AG04449 (cell line): ENCODE data around the gene MYO1E.
"Not testable (repeated sequence)": the region's sequence is repeated elsewhere in the genome, so short reads cannot be mapped to it uniquely, and the experiment has no call there.

Source experiments
- CTCF ChIA-PET: fragments of 350-600 bp; formaldehyde crosslinking; extraction: SDS; loops from one replicate; lab custom pipeline; 2021; ENCODE audit warnings: antibody characterized with exemption; lab: Yijun Ruan, JAX
- POLR2A ChIA-PET: fragments of 400-600, 350-600 bp; formaldehyde crosslinking; extraction: SDS; loops from one replicate; lab custom pipeline; 2020; ENCODE audit warnings: antibody characterized with exemption, inconsistent platforms; lab: Yijun Ruan, JAX
- DNase-seq: peaks from one replicate; pipeline ENCODE4 v3.0.0-alpha.2; 2010; ENCODE audit warnings: low read depth, low spot score
- H3K4me3 ChIP-seq: 2 replicates; pipeline ENCODE4 v1.5.1; 2011; ENCODE audit warnings: low read depth, mild to moderate bottlenecking, control low read depth, low read length
- CTCF ChIP-seq: IDR thresholded peaks from one replicate; pipeline ENCODE4 v1.5.1; 2011; ENCODE audit warnings: mild to moderate bottlenecking, moderate library complexity, low read length, control low read depth, inconsistent platforms; ENCODE audit not compliant: insufficient read depth; ENCODE audit errors: missing control alignments

The MYO1E gene

GRCh38 chr15:59137566-59137965, 235.1 kb downstream of the MYO1E start:
- TF ChIP-seq CTCF: no peak
- no peak overlapping the region for H3K4me3 ChIP-seq
- CTCF ChIA-PET: interaction anchor here (1.2 to 2.3 kb wide), 4 partner anchors 9 to 363 kb away, joined by 3 to 6 read pairs (median 4); no protein-coding TSS in a partner anchor
- POLR2A ChIA-PET: no interaction called here
- no peak for DNase-seq

GRCh38 chr15:59133929-59134427, 238.7 kb downstream of the MYO1E start:
- no peak for TF ChIP-seq CTCF
- H3K4me3 ChIP-seq: no peak overlapping the region
- DNase-seq: no peak
- CTCF ChIA-PET: interaction anchor here (0.8 to 1.7 kb wide), 3 partner anchors 11 to 906 kb away, joined by 3 to 5 read pairs (median 5); no protein-coding TSS in a partner anchor
- POLR2A ChIA-PET: no interaction called here

- ChIA-PET POLR2A (no interaction called here), CTCF (interaction anchor here (1.0 to 1.5 kb wide), 3 partner anchors 12 to 361 kb away, joined by 3 read pairs; no protein-coding TSS in a partner anchor)
- no peak for DNase-seq
- no peak for TF ChIP-seq CTCF
- no peak overlapping the region for H3K4me3 ChIP-seq
These were observed 240.6 kb downstream of the MYO1E start for GRCh38 chr15:59131969-59132562.

- ChIA-PET CTCF (interaction anchor here (1.0 to 1.2 kb wide), 2 partner anchors 13 to 23 kb away, joined by 3 read pairs; no protein-coding TSS in a partner anchor), POLR2A (no interaction called here)
- DNase-seq: no peak
- H3K4me3 ChIP-seq: no peak overlapping the region
- no peak for TF ChIP-seq CTCF
These were observed 241.2 kb downstream of the MYO1E start for GRCh38 chr15:59131456-59131855.

GRCh38 chr15:59127255-59127654, 245.4 kb downstream of the MYO1E start:
- DNase-seq, H3K4me3 ChIP-seq, POLR2A ChIA-PET: not testable (repeated sequence)
- CTCF ChIA-PET: interaction anchor here (0.8 kb wide), 1 partner anchor 11 kb away, joined by 3 read pairs; no protein-coding TSS in a partner anchor

GRCh38 chr15:59125683-59126082, 247.0 kb downstream of the MYO1E start:
- CTCF ChIA-PET, POLR2A ChIA-PET, DNase-seq: not testable (repeated sequence)

GRCh38 chr15:59124261-59124660, 248.4 kb downstream of the MYO1E start:
- H3K4me3 ChIP-seq: no peak overlapping the region
- CTCF ChIA-PET: interaction anchor here (1.1 to 2.4 kb wide), 3 partner anchors 9 to 377 kb away, joined by 3 to 5 read pairs (median 5); no protein-coding TSS in a partner anchor
- DNase-seq: no peak
- POLR2A ChIA-PET: no interaction called here
- TF ChIP-seq CTCF: no peak

More at GRCh38 chr15:59125683-59126082, 247.0 kb downstream of the MYO1E start:
- not testable (repeated sequence) for H3K4me3 ChIP-seq
